Type B pancreatic cell (in vitro differentiated cells): ENCODE results near the gene GABRD. TPM values are rescaled to one million over a fixed set of nuclear protein-coding genes. Genes with fewer than 3 reads are reported as not detected.

ENCODE experiments used
- DNase-seq: peaks from one replicate; pipeline ENCODE4 v3.0.0; 2021; ENCODE audit warnings: mixed read lengths; ENCODE audit not compliant: unreplicated experiment; ENCODE audit errors: extremely low spot score
- H3K27ac Mint-ChIP-seq: 2 replicates; pipeline ENCODE4 v1.8.0; 2021; ENCODE audit warnings: mild to moderate bottlenecking, mixed read lengths
- H3K27me3 Mint-ChIP-seq: 2 replicates; pipeline ENCODE4 v1.8.0; 2021; ENCODE audit warnings: mixed read lengths
- H3K36me3 Mint-ChIP-seq: 2 replicates; pipeline ENCODE4 v1.8.0; 2021; ENCODE audit warnings: mixed read lengths
- H3K4me1 Mint-ChIP-seq: one replicate; pipeline ENCODE4 v1.8.0; 2021; ENCODE audit warnings: mixed read lengths; ENCODE audit not compliant: unreplicated experiment
- H3K4me3 Mint-ChIP-seq: 2 replicates; pipeline ENCODE4 v1.8.0; 2021; ENCODE audit warnings: mild to moderate bottlenecking, mixed read lengths
- H3K9me3 Mint-ChIP-seq: 2 replicates; pipeline ENCODE4 v1.8.0; 2021; ENCODE audit warnings: mixed read lengths
- total RNA-seq: library from RNA; stranded (reverse); gene quantifications from 2 replicates; pipeline ENCODE4 v1.2.1, GENCODE V29; 2021; ENCODE audit warnings: low replicate concordance
- TF ChIP-seq, protein P1 (sequence below): fragments of 200-600 bp; sonication (generic); conservative IDR thresholded peaks from 2 replicates; pipeline ENCODE4 v1.5.0; 2021; ENCODE audit warnings: antibody characterized with exemption, mild to moderate bottlenecking

GABRD gene
- total RNA-seq, 1 donor from 2014 or later = 0.43 TPM

DNA sequence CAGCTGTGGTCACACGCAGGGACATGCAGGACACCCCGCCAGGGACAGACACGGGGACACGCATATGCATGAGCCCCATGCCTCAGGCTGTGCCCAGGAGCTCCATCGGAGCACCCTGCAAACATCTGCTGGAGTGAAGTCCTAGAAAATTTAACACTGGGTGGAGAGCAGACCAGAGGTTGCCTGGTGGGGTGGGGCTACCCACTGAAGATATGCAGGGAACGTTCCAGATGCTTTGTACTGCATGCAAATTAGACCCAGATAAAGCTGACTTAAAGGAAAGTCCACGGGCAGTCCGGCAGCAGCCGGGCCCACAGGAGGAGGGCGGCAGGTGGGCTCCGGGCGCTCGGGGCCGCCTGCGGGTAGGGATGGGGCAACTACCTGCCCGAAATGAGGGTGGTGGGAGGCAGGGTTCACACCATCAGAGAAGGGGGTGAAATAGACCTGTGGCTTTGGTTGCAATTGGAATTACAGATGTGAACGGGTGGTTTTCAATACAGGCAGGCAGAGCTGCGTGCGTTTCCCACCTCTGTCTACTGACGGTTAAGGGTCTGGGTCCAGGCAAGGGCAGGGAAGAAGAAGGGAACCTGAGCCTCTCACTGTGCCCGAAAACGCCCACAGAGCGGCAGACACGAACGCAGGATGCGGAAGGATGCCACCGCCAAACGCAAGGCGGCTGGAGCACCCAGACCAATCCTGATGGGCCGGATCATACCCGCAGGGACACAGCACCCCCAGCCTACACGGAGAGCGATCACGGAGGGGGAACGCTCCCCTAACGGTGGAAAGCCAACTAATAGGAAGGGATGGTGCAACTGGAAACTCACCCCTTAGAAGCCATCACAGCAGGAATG, 36.5 kb upstream of the GABRD start:
- H3K27ac Mint-ChIP-seq = no peak overlapping the region
- H3K9me3 Mint-ChIP-seq = no peaks in the 10 kb centered on the region
- no peaks in the 10 kb centered on the region for H3K4me1 Mint-ChIP-seq
- no peaks in the 10 kb centered on the region for H3K36me3 Mint-ChIP-seq
- no peak for DNase-seq
- no peak overlapping the region for H3K4me3 Mint-ChIP-seq
- TF ChIP-seq, protein P1, sequence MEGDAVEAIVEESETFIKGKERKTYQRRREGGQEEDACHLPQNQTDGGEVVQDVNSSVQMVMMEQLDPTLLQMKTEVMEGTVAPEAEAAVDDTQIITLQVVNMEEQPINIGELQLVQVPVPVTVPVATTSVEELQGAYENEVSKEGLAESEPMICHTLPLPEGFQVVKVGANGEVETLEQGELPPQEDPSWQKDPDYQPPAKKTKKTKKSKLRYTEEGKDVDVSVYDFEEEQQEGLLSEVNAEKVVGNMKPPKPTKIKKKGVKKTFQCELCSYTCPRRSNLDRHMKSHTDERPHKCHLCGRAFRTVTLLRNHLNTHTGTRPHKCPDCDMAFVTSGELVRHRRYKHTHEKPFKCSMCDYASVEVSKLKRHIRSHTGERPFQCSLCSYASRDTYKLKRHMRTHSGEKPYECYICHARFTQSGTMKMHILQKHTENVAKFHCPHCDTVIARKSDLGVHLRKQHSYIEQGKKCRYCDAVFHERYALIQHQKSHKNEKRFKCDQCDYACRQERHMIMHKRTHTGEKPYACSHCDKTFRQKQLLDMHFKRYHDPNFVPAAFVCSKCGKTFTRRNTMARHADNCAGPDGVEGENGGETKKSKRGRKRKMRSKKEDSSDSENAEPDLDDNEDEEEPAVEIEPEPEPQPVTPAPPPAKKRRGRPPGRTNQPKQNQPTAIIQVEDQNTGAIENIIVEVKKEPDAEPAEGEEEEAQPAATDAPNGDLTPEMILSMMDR = no peak
- peaks cover under 1% of the 10 kb centered on the region for H3K27me3 Mint-ChIP-seq

DNA sequence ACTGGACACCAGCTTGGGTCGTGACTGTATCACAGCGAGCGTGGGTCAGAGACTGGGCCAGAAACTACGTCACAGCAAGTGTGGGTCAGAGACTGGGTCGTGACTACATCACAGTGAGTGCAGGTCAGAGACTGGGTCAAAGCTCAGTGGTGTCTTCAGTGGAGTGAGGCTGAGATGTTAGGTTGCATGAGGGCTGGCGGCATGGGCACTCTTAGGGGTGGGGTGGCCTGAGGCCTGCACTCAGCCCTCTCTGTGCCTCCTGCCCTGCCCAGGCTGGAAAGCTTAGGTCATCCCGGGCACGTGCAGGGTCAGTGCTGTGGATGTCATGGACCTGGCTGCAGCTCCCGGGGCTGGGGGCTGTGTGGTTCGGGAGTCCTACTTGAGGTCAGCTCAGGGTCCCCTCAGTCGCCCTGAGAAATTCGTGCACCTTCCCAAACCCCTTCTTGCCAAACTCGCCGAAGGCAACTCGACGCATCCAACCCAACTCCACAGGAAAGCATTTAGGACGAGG, 34.5 kb upstream of the GABRD start:
- H3K27ac Mint-ChIP-seq = no peak overlapping the region
- no peak for DNase-seq
- no peaks in the 10 kb centered on the region for H3K36me3 Mint-ChIP-seq
- peaks cover 3% of the 10 kb centered on the region for H3K27me3 Mint-ChIP-seq
- H3K9me3 Mint-ChIP-seq = no peaks in the 10 kb centered on the region
- TF ChIP-seq, protein P1 = no peak
- no peak overlapping the region for H3K4me3 Mint-ChIP-seq
- peaks cover 7% of the 10 kb centered on the region for H3K4me1 Mint-ChIP-seq

DNA sequence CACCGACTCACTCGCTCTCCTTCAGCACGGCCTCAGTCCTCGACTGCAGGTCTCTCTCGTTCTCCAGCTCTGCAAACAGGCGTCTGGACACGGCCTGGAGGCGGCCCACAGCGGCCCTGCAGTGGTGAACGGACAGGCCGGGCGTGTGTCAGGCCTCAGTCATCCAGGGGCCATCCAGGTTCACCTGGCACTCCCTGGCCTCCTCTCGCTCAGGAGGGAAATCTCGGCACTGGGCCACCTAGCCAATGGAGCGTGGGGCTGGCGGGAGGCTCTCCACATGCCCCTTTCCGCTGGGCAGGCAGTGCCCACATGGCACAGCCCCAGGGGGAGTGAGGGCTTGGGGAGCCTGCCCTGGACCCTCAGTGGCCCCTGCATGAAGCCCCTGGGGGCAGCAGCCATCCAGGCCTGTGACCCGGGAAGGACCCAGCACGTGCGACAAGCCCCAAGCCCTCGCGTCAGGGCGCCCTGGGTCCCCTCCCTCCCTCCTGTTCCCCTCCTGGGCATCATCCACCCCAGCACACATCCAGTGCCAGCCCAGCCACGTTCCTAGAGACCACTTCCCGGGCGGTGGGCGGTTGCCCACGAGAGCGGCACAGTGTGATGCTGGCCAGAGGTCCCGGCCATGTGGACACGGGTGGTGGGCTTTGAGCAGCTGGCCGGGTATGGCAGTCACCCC, 33.6 kb upstream of the GABRD start:
- Mint-ChIP-seq H3K9me3 (no peaks in the 10 kb centered on the region), H3K36me3 (no peaks in the 10 kb centered on the region), H3K27ac (no peak overlapping the region), H3K27me3 (peaks cover 3% of the 10 kb centered on the region), H3K4me3 (no peak overlapping the region), H3K4me1 (peaks cover 13% of the 10 kb centered on the region)
- no peak for DNase-seq
- TF ChIP-seq, protein P1 = no peak

DNA sequence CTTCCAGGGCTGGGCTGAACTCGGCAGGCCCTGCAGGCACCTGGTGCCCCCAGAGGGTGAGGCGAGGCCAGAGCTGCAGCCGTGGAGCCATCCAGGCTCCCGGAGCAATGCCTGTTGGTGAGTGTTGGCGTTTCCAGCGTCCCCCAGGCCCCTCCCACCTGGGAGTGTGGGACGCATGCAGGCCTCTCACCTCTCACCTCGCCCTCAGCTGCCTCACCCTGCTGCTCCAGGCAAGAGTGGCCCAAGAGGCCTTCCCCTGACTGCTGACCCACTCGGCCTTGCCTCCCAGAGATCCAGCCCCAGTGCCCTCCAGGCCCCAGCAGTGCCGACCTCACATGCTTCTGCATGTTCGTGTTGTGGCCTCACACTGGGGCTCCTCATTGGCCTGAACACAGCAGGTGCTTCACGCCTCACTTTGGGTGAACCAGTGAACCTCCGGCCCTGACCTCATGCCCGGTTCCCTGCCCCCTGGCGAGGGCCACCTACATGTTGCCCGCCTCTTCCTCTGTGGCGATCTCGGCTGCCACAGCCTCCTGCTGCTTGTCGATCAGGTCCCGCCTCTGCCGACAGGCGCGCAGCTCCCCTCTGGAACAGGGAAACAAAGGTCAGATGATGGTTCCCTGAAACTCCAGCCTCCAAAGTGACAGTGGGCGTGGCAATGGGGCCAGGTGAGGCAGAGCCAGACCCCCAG, 32.5 kb upstream of the GABRD start:
- Mint-ChIP-seq H3K27ac (no peak overlapping the region), H3K4me3 (no peak overlapping the region), H3K27me3 (peaks cover 3% of the 10 kb centered on the region), H3K9me3 (no peaks in the 10 kb centered on the region), H3K36me3 (no peaks in the 10 kb centered on the region), H3K4me1 (peaks cover 17% of the 10 kb centered on the region)
- no peak for DNase-seq
- TF ChIP-seq, protein P1 = no peak

DNA sequence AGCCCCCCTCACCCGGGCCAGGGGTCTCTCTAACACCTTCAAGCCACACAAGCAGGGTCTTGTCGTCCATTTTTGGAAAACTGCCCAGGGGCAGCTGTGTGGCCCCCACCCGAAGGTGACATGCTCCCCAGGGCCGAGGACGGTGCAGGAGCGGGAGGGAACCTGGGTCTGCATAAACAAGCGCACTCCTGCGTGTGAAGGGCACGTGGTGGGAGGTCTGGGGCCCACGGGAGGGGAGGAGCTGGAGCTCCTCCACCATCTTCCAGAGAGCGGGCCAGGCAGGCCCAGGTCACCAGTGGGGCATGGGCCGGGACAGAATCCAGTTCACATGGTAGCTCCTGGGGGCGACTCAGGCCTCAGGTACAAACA, 32.0 kb upstream of the GABRD start:
- Mint-ChIP-seq H3K4me3 (no peak overlapping the region), H3K27ac (no peak overlapping the region), H3K36me3 (no peaks in the 10 kb centered on the region), H3K27me3 (peaks cover 3% of the 10 kb centered on the region), H3K9me3 (no peaks in the 10 kb centered on the region), H3K4me1 (peaks cover 17% of the 10 kb centered on the region)
- no peak for DNase-seq
- TF ChIP-seq, protein P1 = no peak
